GM12864 (cell line): Measurements from ENCODE around the gene DMRTC2.

Experiments
- DNase-seq: peaks from one replicate; pipeline ENCODE4 v3.0.0-alpha.2; 2011; ENCODE audit warnings: low read depth
- H3K4me3 ChIP-seq: 2 replicates; pipeline ENCODE4 v1.5.1; 2011; ENCODE audit warnings: mild to moderate bottlenecking, low read depth, low read length, control low read depth
- TF ChIP-seq, protein P1 (sequence below): IDR thresholded peaks from 2 replicates; pipeline ENCODE4 v1.5.1; 2011; ENCODE audit warnings: low read depth, mild to moderate bottlenecking, moderate library complexity, low read length, control low read depth, inconsistent platforms; ENCODE audit errors: missing control alignments

DMRTC2 gene

DNA sequence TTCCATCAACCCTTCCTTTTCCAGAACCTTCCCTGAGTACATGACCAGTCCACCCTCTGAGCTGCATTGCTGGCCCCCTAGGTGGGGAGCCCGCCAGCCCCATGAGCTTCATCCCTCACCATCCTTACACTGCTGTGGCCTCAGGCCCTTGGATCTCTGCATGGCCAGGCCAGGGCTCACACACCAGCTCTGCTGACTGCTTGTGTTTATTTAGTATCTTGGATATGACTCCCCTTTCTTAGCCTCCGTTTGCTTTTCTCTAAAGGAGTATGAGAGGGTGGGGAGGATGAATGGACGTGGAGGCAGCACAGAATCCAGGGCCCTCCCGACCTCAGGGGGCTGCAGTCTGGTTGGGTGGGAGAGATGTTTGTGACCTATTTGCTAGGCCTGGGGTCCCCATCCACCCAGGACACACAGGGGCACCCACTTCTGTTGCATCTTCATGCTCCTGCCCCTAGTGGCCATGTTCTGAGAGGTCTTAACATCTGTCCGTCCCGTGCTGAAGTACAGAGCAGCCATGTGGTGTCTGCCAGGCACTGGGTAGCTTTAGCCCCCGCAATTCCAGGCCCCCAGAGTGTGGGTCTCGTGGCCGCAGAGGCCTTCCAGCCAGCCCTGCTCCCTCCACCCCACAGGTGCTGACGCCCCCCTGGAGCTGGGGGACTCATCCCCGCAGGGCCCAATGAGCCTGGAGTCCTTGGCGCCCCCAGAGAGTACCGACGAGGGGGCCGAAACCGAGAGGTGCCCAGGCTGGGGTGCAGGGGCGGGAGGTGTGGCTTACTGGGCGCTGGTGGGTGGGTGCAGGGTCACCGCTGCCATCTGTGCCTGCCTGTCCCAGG, 51.1 kb downstream of the DMRTC2 start:
- TF ChIP-seq, protein P1, sequence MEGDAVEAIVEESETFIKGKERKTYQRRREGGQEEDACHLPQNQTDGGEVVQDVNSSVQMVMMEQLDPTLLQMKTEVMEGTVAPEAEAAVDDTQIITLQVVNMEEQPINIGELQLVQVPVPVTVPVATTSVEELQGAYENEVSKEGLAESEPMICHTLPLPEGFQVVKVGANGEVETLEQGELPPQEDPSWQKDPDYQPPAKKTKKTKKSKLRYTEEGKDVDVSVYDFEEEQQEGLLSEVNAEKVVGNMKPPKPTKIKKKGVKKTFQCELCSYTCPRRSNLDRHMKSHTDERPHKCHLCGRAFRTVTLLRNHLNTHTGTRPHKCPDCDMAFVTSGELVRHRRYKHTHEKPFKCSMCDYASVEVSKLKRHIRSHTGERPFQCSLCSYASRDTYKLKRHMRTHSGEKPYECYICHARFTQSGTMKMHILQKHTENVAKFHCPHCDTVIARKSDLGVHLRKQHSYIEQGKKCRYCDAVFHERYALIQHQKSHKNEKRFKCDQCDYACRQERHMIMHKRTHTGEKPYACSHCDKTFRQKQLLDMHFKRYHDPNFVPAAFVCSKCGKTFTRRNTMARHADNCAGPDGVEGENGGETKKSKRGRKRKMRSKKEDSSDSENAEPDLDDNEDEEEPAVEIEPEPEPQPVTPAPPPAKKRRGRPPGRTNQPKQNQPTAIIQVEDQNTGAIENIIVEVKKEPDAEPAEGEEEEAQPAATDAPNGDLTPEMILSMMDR = peak; percentile 59
- DNase-seq = no peak
- H3K4me3 ChIP-seq = no peak overlapping the region

DNA sequence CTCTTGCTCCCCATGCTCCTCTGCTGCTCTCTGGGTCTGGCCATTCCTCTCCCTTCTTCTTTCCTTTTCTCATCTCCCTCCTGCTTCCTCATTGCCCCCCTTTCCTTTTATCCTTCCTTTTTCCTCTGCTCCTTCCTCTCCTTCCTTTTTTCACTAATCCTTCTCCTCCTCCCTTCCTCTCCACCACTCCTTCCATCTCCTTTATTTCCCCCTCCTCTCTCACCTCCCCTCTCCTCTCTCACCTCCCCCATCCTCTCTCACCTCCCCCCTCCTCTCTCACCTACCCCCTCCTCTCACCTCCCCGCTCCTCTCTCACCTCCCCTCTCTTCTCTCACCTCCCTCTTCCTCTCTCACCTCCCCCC, 51.7 kb downstream of the DMRTC2 start:
- TF ChIP-seq, protein P1 = no peak
- no peak for DNase-seq
- H3K4me3 ChIP-seq = no peak overlapping the region

DNA sequence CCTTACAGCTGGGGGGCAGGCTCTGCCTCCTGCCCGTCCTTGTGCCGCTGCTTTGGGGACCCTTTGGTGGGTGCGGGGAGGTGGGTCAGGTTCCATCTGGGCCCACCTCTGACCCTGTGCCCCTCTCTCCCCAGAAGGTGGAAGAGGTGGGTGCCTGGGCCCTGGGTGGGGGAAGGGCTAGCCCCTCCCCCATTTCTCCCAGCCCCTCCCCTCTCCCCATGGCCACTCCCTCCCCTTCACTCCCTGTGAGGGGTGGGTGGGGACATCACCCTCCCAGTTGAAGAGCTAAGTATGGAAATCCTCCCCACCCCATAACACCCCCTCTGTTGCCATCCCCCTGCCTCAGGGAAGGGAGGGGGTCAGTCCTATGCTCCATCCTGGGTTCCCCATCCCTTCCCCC, 52.3 kb downstream of the DMRTC2 start:
- H3K4me3 ChIP-seq = no peak overlapping the region
- TF ChIP-seq, protein P1 = no peak
- DNase-seq = no peak

DNA sequence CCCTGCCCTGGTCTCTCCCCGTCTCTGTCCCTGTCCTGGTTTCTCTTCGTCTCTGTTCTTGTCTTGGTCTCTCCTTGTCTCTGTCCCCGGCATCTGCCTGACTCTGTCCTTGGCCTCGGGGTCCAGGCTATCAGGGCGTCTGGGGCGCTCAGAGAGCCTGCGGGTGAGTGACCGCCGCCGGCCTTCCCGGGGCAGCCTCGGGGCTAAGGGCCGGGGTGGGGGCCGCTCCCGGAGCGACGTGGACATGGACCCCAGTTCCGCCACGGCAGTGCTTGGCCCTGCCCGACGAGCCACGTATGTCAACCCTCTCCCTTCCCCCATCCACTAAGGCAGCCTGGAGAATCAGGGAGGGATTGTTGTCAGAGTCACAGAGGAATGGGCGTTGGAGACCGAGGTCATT, 53.0 kb downstream of the DMRTC2 start:
- TF ChIP-seq, protein P1 = no peak
- no peak overlapping the region for H3K4me3 ChIP-seq
- DNase-seq = no peak

DNA sequence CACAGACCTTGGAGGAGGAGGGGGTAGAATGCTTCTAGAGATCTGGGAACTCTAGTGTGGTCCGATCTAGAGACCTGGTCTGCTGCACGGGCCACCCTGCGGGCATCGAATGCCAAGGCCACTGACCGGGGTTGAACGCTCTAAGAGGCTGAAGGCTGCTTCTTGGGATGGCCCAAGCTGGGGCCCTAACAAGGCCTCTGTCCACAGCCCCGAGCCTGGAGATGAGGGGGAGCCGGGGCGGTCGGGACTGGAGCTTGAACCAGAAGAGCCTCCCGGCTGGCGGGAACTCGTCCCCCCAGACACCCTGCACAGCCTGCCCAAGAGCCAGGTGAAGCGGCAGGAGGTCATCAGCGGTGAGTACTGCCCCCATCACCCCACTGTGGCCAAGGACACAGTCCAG, 53.4 kb downstream of the DMRTC2 start:
- TF ChIP-seq, protein P1 = no peak
- DNase-seq = no peak
- no peak overlapping the region for H3K4me3 ChIP-seq
